NOMO-1 (cell line): ENCODE data around the gene SLC12A4.
A peak's percentile ranks its signal among the peaks of the same experiment; 100 is the strongest.

ENCODE experiments used
- DNase-seq, 2 experiments: peaks; one replicate each; lab custom pipeline; 2025; ENCODE audit not compliant: unreplicated experiment in 2 of 2; lab: John Stamatoyannopoulos, UW

SLC12A4 gene

DNA sequence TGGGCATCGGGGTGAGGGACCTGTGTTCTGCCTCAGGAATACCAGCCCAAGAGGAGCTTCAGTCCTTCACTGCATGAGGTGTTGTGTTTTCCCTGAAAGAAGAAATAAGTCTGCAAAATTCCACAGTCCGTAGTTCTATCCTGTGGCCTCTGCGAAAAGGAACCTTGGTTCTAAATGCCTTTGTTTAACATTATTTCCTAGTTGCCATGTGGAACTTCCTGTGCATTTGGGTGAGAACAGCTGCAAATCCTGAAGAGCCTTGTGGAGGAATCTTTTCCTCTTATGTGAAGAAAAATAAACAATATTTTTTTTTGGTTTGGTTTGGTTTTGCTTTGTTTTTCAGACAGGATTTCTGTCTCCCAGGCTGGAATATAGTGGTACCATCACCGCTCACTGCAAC lies 65.6 kb downstream of the SLC12A4 start:
- no peak for DNase-seq

DNA sequence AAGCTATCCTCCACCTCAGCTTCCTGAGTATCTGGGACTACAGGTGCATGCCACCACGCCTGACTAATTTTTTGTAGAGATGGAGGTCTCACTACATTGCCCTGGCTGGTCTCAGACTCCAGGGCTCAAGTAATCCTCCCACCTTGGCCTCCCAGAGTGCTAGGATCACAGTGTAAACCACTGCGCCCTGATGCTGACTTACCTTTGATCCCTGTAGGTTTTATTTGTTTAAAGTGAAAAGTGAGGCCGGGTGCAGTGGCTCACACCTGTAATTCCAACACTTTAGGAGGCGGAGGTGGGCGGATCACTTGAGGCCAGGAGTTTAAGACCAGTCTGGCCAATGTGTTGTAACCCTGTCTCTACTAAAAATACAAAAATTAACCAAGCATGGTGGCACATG lies 66.7 kb downstream of the SLC12A4 start:
- DNase-seq = no peak

DNA sequence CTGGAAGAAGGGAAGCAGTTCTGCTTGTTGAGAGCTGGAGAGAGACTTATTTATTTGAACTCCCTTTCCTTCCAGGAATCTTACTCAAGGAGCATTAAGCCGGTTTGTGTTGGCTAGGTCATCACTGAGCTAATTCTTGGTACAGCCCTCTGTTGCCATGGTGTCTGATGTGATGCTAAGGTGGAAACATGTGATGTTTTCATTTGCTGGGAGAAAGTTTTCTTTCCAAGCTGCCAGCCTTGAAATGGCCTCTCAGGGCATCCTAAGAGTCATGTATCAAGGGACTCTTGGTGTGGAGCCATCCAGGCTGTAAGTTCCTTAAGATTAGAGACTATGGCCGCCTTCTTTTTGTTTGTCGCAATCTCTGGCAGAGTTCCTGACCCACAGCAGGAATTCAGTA lies 71.2 kb downstream of the SLC12A4 start:
- no peak for DNase-seq

DNA sequence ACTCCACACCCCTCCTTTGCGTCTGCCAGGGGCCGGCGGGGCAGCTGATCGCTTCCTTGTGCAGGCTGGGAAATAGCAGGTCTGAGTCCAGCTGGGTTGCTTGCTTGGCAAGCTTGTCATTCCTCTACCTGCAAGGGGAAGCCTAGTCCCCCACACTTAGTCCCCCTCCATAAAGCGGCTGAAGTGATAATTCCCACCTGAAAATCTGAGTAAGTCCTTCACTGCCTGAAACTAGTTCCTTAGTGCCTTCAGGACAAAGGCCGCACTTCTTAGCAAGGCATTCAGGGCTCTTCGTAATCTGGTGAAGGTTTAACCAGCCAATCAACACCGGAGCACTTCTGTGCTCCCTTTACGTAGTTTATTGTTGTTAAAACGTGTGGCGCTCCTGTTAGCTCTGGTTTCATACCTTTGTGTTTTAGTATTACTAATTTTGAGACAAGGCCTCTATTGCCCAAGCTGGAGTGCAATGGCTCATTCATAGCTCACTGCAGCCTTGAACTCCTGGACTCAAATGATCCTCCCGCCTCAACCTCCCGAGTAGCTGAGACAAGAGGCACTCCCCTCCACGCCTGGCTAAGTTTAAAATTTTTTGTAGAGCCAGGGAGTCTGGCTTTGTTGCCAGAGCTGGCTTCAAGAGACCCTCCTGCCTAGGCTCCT lies 74.6 kb downstream of the SLC12A4 start:
- peak in 1 of 2 experiments; percentile 9 for DNase-seq
